Measurements from ENCODE around the gene RAVER1.
A peak's percentile ranks its signal among the peaks of the same experiment; 100 is the strongest.

RAVER1 gene

DNA sequence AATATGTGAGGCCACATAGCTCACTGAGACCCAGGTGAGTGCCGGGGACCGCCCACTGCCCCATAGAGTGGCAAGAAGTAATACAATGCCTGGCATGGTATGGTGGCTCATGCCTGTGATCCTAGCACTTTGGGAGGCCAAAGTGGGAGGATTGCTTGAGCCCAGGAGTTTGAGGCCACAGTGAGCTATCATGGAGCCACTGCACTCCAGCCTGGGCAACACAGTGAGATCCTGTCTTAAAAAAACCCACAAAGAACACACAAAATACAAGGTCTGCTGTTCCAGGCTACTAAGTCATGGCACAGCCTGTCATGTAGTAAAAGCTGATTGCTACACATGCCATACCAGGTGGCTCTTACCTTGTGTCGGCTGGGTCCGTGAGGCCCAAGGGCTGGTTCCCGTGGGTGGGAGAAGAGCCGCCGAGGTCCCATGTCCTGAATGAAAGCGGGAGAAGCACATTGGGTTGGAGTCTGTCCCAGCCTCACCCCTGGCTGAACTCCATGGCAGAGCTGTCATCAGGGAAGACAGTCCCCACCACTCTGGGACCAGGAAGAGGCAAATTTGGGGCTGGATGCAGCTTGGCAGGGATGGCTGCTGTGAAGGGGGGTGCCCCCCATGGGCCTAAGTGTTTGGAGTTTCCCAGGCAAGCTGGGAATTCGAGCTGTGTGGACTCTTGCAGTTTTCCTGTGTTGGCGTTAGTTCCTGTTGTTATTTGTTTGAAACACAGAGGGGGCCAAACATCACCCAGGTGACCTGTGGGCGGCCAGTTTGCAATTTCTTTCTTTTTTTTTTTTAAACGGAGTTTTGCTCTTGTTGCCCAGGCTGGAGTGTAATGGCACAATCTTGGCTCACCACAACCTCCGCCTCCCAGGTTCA is 14.3 kb downstream of the RAVER1 start:
- no peaks in the 10 kb centered on the region for H3K9me3 ChIP-seq
- H3K4me3 ChIP-seq = no peak overlapping the region
- H3K4me2 ChIP-seq = no peak overlapping the region
- peaks cover 54% of the 10 kb centered on the region for H3K4me1 ChIP-seq
- no peak overlapping the region for H3K27ac ChIP-seq
- no peak overlapping the region for H3K9ac ChIP-seq
- no peak for TF ChIP-seq Cebpa-rat (IDR thresholded peaks at IDR 0.05)
- H4K20me1 ChIP-seq = peaks cover 36% of the 10 kb centered on the region
- no peaks in the 10 kb centered on the region for H3K27me3 ChIP-seq
- H3K36me3 ChIP-seq = peaks cover 67% of the 10 kb centered on the region

DNA sequence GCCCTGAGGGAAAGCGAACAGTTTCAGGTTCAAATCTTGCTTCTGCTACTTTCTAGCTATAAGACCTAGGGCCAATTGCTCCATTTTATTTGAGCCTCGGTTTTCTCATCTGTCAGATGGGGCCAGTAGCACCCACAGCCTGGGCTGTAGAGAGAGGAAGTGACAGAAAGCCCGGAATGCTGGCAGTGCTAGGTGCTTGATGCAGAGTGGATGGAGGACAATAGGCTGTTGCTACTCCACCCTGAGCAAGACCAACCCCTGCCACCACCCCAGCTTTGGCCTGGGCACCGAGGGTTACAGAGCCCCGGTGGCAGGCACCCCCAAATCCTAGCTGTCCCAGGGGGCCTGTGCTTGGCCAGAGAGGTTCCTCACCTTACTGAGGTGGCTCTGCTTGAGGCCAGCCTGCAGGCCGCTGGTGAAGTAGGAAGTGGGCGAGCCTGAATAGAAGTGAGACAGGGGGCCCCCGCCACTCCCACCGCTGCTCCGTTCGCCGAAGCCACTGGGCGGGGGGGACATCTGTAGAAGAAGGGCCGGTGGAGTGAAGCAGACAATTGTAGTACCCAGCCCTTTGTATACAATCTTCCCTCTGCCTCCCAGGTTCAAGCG is 15.4 kb downstream of the RAVER1 start:
- peaks cover 43% of the 10 kb centered on the region for H3K4me1 ChIP-seq
- no peaks in the 10 kb centered on the region for H3K27me3 ChIP-seq
- H3K4me3 ChIP-seq = no peak overlapping the region
- H3K27ac ChIP-seq = no peak overlapping the region
- peaks cover 64% of the 10 kb centered on the region for H3K36me3 ChIP-seq
- no peak overlapping the region for H3K4me2 ChIP-seq
- H3K9me3 ChIP-seq = no peaks in the 10 kb centered on the region
- H3K9ac ChIP-seq = no peak overlapping the region
- peaks cover 25% of the 10 kb centered on the region for H4K20me1 ChIP-seq
- TF ChIP-seq Cebpa-rat (IDR thresholded peaks at IDR 0.05) = no peak

- Histone ChIP-seq H3K27ac (no peak overlapping the region), H3K4me1 (peaks cover 36% of the 10 kb centered on the region), H3K36me3 (peaks cover 58% of the 10 kb centered on the region), H3K9ac (no peak overlapping the region), H3K9me3 (no peaks in the 10 kb centered on the region), H3K4me3 (no peak overlapping the region), H3K4me2 (no peak overlapping the region), H4K20me1 (peaks cover 18% of the 10 kb centered on the region), H3K27me3 (no peaks in the 10 kb centered on the region)
- TF ChIP-seq Cebpa-rat (IDR thresholded peaks at IDR 0.05) = no peak
These were observed 16.1 kb downstream of the RAVER1 start for GRCh38 chr19:10317045-10317856.

- Histone ChIP-seq H3K4me2 (peak overlapping the region; percentile 97), H3K36me3 (peaks cover 50% of the 10 kb centered on the region), H3K27me3 (no peaks in the 10 kb centered on the region), H3K27ac (no peak overlapping the region), H3K9me3 (no peaks in the 10 kb centered on the region), H3K4me1 (peaks cover 28% of the 10 kb centered on the region), H3K4me3 (no peak overlapping the region), H3K9ac (peak overlapping the region; percentile 83; the same call in 1 of the 2 replicates), H4K20me1 (peaks cover 10% of the 10 kb centered on the region; the same call in 1 of the 2 replicates)
- no peak for TF ChIP-seq Cebpa-rat (IDR thresholded peaks at IDR 0.05)
These were observed 16.9 kb downstream of the RAVER1 start for GRCh38 chr19:10316229-10317044.

GRCh38 chr19:10315335-10316214 is 17.8 kb downstream of the RAVER1 start, which contains the start of gene FDX2:
TSS of gene FDX2 (minus strand) at chr19:10316015. CDS start at chr19:10315996, 19 bp downstream.
- peak within 1 kb of the TSS; percentile 88 for H3K4me3 ChIP-seq

GRCh38 chr19:10309423-10309822 is 23.9 kb downstream of the RAVER1 start, which contains the start of gene ZGLP1:
TSS of gene ZGLP1 (minus strand) at chr19:10309815.
- Histone ChIP-seq H3K36me3 (no peaks in the 10 kb centered on the region), H3K4me1 (peaks cover 53% of the 10 kb centered on the region), H3K27ac (peak within 1 kb of the TSS; percentile 0; the same call in 1 of the 2 replicates), H3K4me2 (peak within 1 kb of the TSS; percentile 89), H3K9me3 (no peaks in the 10 kb centered on the region), H3K4me3 (0 out of 2 replicates have a peak within 1 kb of the TSS, but pooled peaks have one; percentile 31), H4K20me1 (peaks cover 13% of the 10 kb centered on the region), H3K9ac (peak within 1 kb of the TSS; percentile 38; the same call in 1 of the 2 replicates), H3K27me3 (no peaks in the 10 kb centered on the region)
- no peak for TF ChIP-seq Cebpa-rat (IDR thresholded peaks at IDR 0.05)

More at GRCh38 chr19:10315335-10316214, 17.8 kb downstream of the RAVER1 start, which contains the start of gene FDX2:
- Histone ChIP-seq H3K4me2 (peak within 1 kb of the TSS; percentile 97), H3K27me3 (no peaks in the 10 kb centered on the region), H3K9me3 (no peaks in the 10 kb centered on the region), H3K4me1 (peaks cover 22% of the 10 kb centered on the region), H3K27ac (peak within 1 kb of the TSS; percentile 69), H4K20me1 (0 out of 2 replicates have a peak, but pooled peaks cover 1% of the 10 kb centered on the region), H3K9ac (peak within 1 kb of the TSS; percentile 83), H3K36me3 (peaks cover 41% of the 10 kb centered on the region)
- no peak for TF ChIP-seq Cebpa-rat (IDR thresholded peaks at IDR 0.05)

GRCh38 chr19:10306327-10306726 is 27.0 kb downstream of the RAVER1 start:
- peak overlapping the region; percentile 87 for H3K4me2 ChIP-seq
- H3K27me3 ChIP-seq = no peaks in the 10 kb centered on the region
- H3K36me3 ChIP-seq = no peaks in the 10 kb centered on the region
- H3K4me3 ChIP-seq = no peak overlapping the region
- H3K9ac ChIP-seq = no peak overlapping the region
- TF ChIP-seq Cebpa-rat (IDR thresholded peaks at IDR 0.05) = no peak
- peaks cover 14% of the 10 kb centered on the region for H4K20me1 ChIP-seq
- peaks cover 56% of the 10 kb centered on the region for H3K4me1 ChIP-seq
- no peaks in the 10 kb centered on the region for H3K9me3 ChIP-seq
- no peak overlapping the region for H3K27ac ChIP-seq

All from BLaER1 (cell line).